Trophoblast cell (in vitro differentiated cells and primary cell): Measurements from ENCODE around the gene CDH19.

ENCODE experiments used
- DNase-seq, 2 donors: peaks; one replicate each; pipeline ENCODE4 v3.0.0-alpha.2; 2016
- H2AFZ ChIP-seq: 2 replicates; pipeline ENCODE4 v1.6.1; 2013; ENCODE audit warnings: low read length, moderate library complexity, mild to moderate bottlenecking; ENCODE audit not compliant: insufficient read depth, poor library complexity
- H2AK5ac ChIP-seq: 2 replicates; pipeline ENCODE4 v1.6.1; 2013; ENCODE audit warnings: mild to moderate bottlenecking, low read length
- H2BK120ac ChIP-seq: 2 replicates; pipeline ENCODE4 v1.6.1; 2013; ENCODE audit warnings: low read length, mild to moderate bottlenecking, moderate library complexity; ENCODE audit not compliant: insufficient read depth, poor library complexity
- H2BK12ac ChIP-seq: 2 replicates; pipeline ENCODE4 v1.6.1; 2013; ENCODE audit warnings: mild to moderate bottlenecking, low read length, moderate library complexity
- H2BK5ac ChIP-seq: 2 replicates; pipeline ENCODE4 v1.6.1; 2013; ENCODE audit warnings: low read length, low read depth, moderate library complexity, mild to moderate bottlenecking; ENCODE audit not compliant: poor library complexity
- H3K14ac ChIP-seq: 2 replicates; pipeline ENCODE4 v1.6.1; 2013; ENCODE audit warnings: mild to moderate bottlenecking, low read length
- H3K18ac ChIP-seq: 2 replicates; pipeline ENCODE4 v1.6.1; 2013; ENCODE audit warnings: mild to moderate bottlenecking, low read length
- H3K23ac ChIP-seq: 2 replicates; pipeline ENCODE4 v1.6.1; 2013; ENCODE audit warnings: low read length
- H3K27ac ChIP-seq: 2 replicates; pipeline ENCODE4 v1.5.1; 2013; ENCODE audit warnings: low read depth, mild to moderate bottlenecking, inconsistent platforms, low read length, moderate library complexity
- H3K27me3 ChIP-seq: 2 replicates; pipeline ENCODE4 v1.6.1; 2013; ENCODE audit warnings: inconsistent platforms, mild to moderate bottlenecking, low read length, moderate library complexity; ENCODE audit not compliant: insufficient read depth
- H3K36me3 ChIP-seq, 2 experiments: 1 replicate in 1 of 2; 2 replicates in 1 of 2; pipeline ENCODE4 v1.6.1; 2013; ENCODE audit warnings: low read length in 2 of 2, mild to moderate bottlenecking in 2 of 2, moderate library complexity in 1 of 2; ENCODE audit not compliant: insufficient read depth in 2 of 2, control insufficient read depth in 1 of 2
- H3K4ac ChIP-seq: 2 replicates; pipeline ENCODE4 v1.6.1; 2013; ENCODE audit warnings: low read depth, mild to moderate bottlenecking, low read length, moderate library complexity
- H3K4me1 ChIP-seq, 2 experiments: 1 replicate in 1 of 2; 2 replicates in 1 of 2; pipeline ENCODE4 v1.6.1; 2013; ENCODE audit warnings: low read length in 2 of 2, mild to moderate bottlenecking in 2 of 2, moderate library complexity in 1 of 2; ENCODE audit not compliant: insufficient read depth in 2 of 2, control insufficient read depth in 1 of 2
- H3K4me2 ChIP-seq: 2 replicates; pipeline ENCODE4 v1.6.1; 2013; ENCODE audit warnings: inconsistent platforms, mild to moderate bottlenecking, low read length, moderate library complexity
- H3K4me3 ChIP-seq: 2 replicates; pipeline ENCODE4 v1.5.1; 2013; ENCODE audit warnings: mild to moderate bottlenecking, low read depth, low read length, inconsistent platforms
- H3K79me1 ChIP-seq: one replicate; pipeline ENCODE4 v1.6.1; 2013; ENCODE audit warnings: low read length
- H3K79me2 ChIP-seq: 2 replicates; pipeline ENCODE4 v1.6.1; 2013; ENCODE audit warnings: low read length, mild to moderate bottlenecking; ENCODE audit not compliant: control insufficient read depth, insufficient read depth, poor library complexity
- H3K9ac ChIP-seq: 2 replicates; pipeline ENCODE4 v1.6.1; 2013; ENCODE audit warnings: mild to moderate bottlenecking, low read length
- H3K9me3 ChIP-seq: 2 replicates; pipeline ENCODE4 v1.6.1; 2013; ENCODE audit warnings: low read depth, mild to moderate bottlenecking, control low read depth, inconsistent platforms, low read length; ENCODE audit not compliant: insufficient read depth
- H4K12ac ChIP-seq: 2 replicates; pipeline ENCODE4 v1.6.1; 2013; ENCODE audit warnings: low read depth, mild to moderate bottlenecking, low read length, moderate library complexity
- H4K8ac ChIP-seq: 2 replicates; pipeline ENCODE4 v1.6.1; 2013; ENCODE audit warnings: low read depth, mild to moderate bottlenecking, low read length, moderate library complexity
- H4K91ac ChIP-seq: one replicate; pipeline ENCODE4 v1.6.1; 2013; ENCODE audit warnings: low read depth, mild to moderate bottlenecking, low read length, moderate library complexity
- WGBS: extraction: QIAGEN DNeasy Blood & Tissue Kit; methylation state at CpG from one replicate; pipeline ENCODE4 v1.1.7; 2013; ENCODE audit warnings: missing lambda C conversion rate; ENCODE audit not compliant: insufficient read length, insufficient coverage; ENCODE audit errors: extremely low coverage; 5-methylcytosine and 5-hydroxymethylcytosine counted together

The CDH19 gene

GRCh38 chr18:66558773-66559172, 45.1 kb downstream of the CDH19 start:
- no peaks in the 10 kb centered on the region for H3K79me1 ChIP-seq
- H3K36me3 ChIP-seq = no peaks in the 10 kb centered on the region

GRCh38 chr18:66557091-66557490, 46.8 kb downstream of the CDH19 start:
- Histone ChIP-seq H2AFZ (no peak overlapping the region), H3K27ac (no peak overlapping the region), H3K4me2 (no peak overlapping the region), H2AK5ac (no peak overlapping the region), H3K27me3 (no peaks in the 10 kb centered on the region), H4K91ac (no peak overlapping the region), H2BK5ac (no peak overlapping the region), H4K12ac (no peak overlapping the region), H3K4me1 (no peaks in the 10 kb centered on the region), H3K79me2 (no peaks in the 10 kb centered on the region), H2BK12ac (no peak overlapping the region), H3K4me3 (no peak overlapping the region), H3K14ac (no peak overlapping the region), H3K79me1 (no peaks in the 10 kb centered on the region), H3K9ac (no peak overlapping the region), H3K4ac (no peak overlapping the region), H3K18ac (no peak overlapping the region), H3K23ac (no peak overlapping the region), H3K36me3 (no peaks in the 10 kb centered on the region), H4K8ac (no peak overlapping the region), H3K9me3 (no peaks in the 10 kb centered on the region), H2BK120ac (no peak overlapping the region)
- no peak for DNase-seq

More at GRCh38 chr18:66558773-66559172, 45.1 kb downstream of the CDH19 start:
- H3K14ac ChIP-seq = no peak overlapping the region
- H2AFZ ChIP-seq = no peak overlapping the region
- DNase-seq = no peak
- H3K27ac ChIP-seq = no peak overlapping the region
- no peak overlapping the region for H4K91ac ChIP-seq
- H2BK120ac ChIP-seq = no peak overlapping the region
- no peak overlapping the region for H3K23ac ChIP-seq
- H4K8ac ChIP-seq = no peak overlapping the region
- H2AK5ac ChIP-seq = no peak overlapping the region
- no peak overlapping the region for H3K18ac ChIP-seq
- H3K9me3 ChIP-seq = no peaks in the 10 kb centered on the region
- no peak overlapping the region for H4K12ac ChIP-seq
- H3K4ac ChIP-seq = no peak overlapping the region
- no CpG with 5 or more reads among the region's 5 CpGs for WGBS
- no peaks in the 10 kb centered on the region for H3K79me2 ChIP-seq
- no peak overlapping the region for H3K4me3 ChIP-seq
- no peaks in the 10 kb centered on the region for H3K27me3 ChIP-seq
- H2BK12ac ChIP-seq = no peak overlapping the region
- H3K9ac ChIP-seq = no peak overlapping the region
- no peak overlapping the region for H2BK5ac ChIP-seq
- no peak overlapping the region for H3K4me2 ChIP-seq
- H3K4me1 ChIP-seq = no peaks in the 10 kb centered on the region

DNA sequence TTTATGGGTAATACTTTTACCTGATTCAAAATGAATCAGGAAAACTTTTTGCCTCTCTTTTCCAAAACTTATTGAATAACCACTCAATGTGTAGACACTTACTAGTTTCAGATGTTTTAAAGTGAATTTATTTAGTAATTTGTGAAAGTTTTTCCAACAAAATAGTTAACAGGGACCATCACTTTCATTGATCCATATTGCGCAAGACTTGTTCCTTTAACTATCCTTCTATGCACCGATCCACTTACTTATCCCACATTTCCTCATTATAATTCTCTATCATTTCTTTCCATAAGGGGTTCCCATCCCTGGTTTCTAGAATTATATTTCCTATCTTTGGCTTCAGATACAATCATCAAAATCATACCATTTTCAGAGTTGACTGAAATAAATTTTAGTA, 48.3 kb downstream of the CDH19 start:
- H3K9ac ChIP-seq = no peak overlapping the region
- no peak overlapping the region for H3K4ac ChIP-seq
- no peak overlapping the region for H2BK12ac ChIP-seq
- no peak overlapping the region for H3K18ac ChIP-seq
- H3K4me3 ChIP-seq = no peak overlapping the region
- H3K79me2 ChIP-seq = no peaks in the 10 kb centered on the region
- no peaks in the 10 kb centered on the region for H3K4me1 ChIP-seq
- no peak overlapping the region for H3K14ac ChIP-seq
- no peaks in the 10 kb centered on the region for H3K79me1 ChIP-seq
- no peak for DNase-seq
- H2BK5ac ChIP-seq = no peak overlapping the region
- H3K23ac ChIP-seq = no peak overlapping the region
- H3K9me3 ChIP-seq = no peaks in the 10 kb centered on the region
- H3K36me3 ChIP-seq = no peaks in the 10 kb centered on the region
- no peak overlapping the region for H3K27ac ChIP-seq
- H3K27me3 ChIP-seq = no peaks in the 10 kb centered on the region
- H2AFZ ChIP-seq = no peak overlapping the region
- no peak overlapping the region for H4K91ac ChIP-seq
- no peak overlapping the region for H3K4me2 ChIP-seq
- no peak overlapping the region for H2BK120ac ChIP-seq
- no peak overlapping the region for H4K12ac ChIP-seq
- WGBS = 100% methylated on average over 1 of the region's 2 CpGs
- no peak overlapping the region for H4K8ac ChIP-seq
- H2AK5ac ChIP-seq = no peak overlapping the region

DNA sequence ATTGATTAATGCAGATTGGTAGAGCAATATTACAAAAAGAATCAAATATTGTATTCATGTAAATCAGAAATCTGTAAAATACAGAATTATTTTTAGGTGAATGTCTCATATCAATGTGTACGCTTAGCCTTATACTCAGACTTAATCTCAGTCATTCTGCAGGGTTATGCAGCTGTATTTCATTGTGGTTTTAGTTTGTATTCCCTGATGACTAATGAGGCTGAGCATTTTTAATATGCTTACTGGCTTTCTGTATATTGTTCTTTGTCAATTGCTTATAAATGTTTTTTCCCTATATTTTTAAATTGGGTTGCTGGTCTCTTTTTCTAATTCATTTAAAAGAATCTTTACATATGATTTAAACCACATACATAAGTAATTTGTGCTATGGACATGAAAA, 50.1 kb downstream of the CDH19 start:
- no CpG with 5 or more reads among the region's 1 CpG for WGBS
- H3K4me1 ChIP-seq = no peaks in the 10 kb centered on the region
- H3K14ac ChIP-seq = no peak overlapping the region
- H4K91ac ChIP-seq = no peak overlapping the region
- H2BK120ac ChIP-seq = no peak overlapping the region
- H3K4ac ChIP-seq = no peak overlapping the region
- no peak overlapping the region for H3K18ac ChIP-seq
- H3K9ac ChIP-seq = no peak overlapping the region
- no peak overlapping the region for H3K27ac ChIP-seq
- H3K79me2 ChIP-seq = no peaks in the 10 kb centered on the region
- H4K12ac ChIP-seq = no peak overlapping the region
- no peak overlapping the region for H2AFZ ChIP-seq
- H3K4me2 ChIP-seq = no peak overlapping the region
- H3K36me3 ChIP-seq = no peaks in the 10 kb centered on the region
- no peak overlapping the region for H2BK5ac ChIP-seq
- no peak overlapping the region for H3K23ac ChIP-seq
- H2BK12ac ChIP-seq = no peak overlapping the region
- no peaks in the 10 kb centered on the region for H3K79me1 ChIP-seq
- no peak overlapping the region for H3K4me3 ChIP-seq
- no peak overlapping the region for H4K8ac ChIP-seq
- H3K9me3 ChIP-seq = no peaks in the 10 kb centered on the region
- H2AK5ac ChIP-seq = no peak overlapping the region
- no peak for DNase-seq
- no peaks in the 10 kb centered on the region for H3K27me3 ChIP-seq
